Astrocyte (in vitro differentiated cells and primary cell): ENCODE measurements around the gene CCDC91.

Experiments used
- CTCF ChIP-seq: IDR thresholded peaks from 2 replicates; pipeline ENCODE4 v1.5.1; 2011; ENCODE audit warnings: low read depth, mild to moderate bottlenecking, inconsistent platforms, low read length, moderate library complexity; ENCODE audit not compliant: insufficient read depth
- EZH2 ChIP-seq: IDR thresholded peaks from 2 replicates; pipeline ENCODE4 v1.6.1; 2012; ENCODE audit warnings: mild to moderate bottlenecking, low read length, inconsistent platforms; ENCODE audit not compliant: insufficient read depth

- TF ChIP-seq CTCF (no peak), EZH2 (no peak)
These were observed 362.2 kb downstream of the CCDC91 start for GRCh38 chr12:28552251-28552970.
